Endothelial cell of umbilical vein (primary cell): ENCODE measurements around the gene LRRC71. TPM values are rescaled to one million over a fixed set of nuclear protein-coding genes. Genes with fewer than 3 reads are reported as not detected.

Experiments
- BruUV-seq: library from RNA; stranded (reverse); fragments of 400-500 nt; replicated peaks from 2 replicates; lab custom pipeline; 2021; lab: Mats Ljungman, UMichigan
- CTCF ChIA-PET: fragments of 300-600, 350-600 bp; sonication (Branson Sonifier 250); formaldehyde crosslinking; loops from one replicate; lab custom pipeline; 2021; ENCODE audit warnings: antibody characterized with exemption, inconsistent platforms; lab: Charles Lee
- POLR2A ChIA-PET: fragments of 300-600, 350-600 bp; sonication (Branson Sonifier 250); formaldehyde crosslinking; loops from one replicate; lab custom pipeline; 2021; ENCODE audit warnings: antibody characterized with exemption, inconsistent platforms; lab: Charles Lee
- DNase-seq: peaks from one replicate; pipeline ENCODE4 v3.0.0-alpha.2; 2011; ENCODE audit warnings: low read depth, low spot score
- FAIRE-seq: peaks from 2 replicates; lab custom pipeline; 2011; peaks lifted over from hg19 to GRCh38; lab: Jason Lieb, UNC
- H2AFZ ChIP-seq: 2 replicates; pipeline ENCODE4 v1.6.0; 2012; ENCODE audit warnings: low read depth, low read length, control low read depth, inconsistent platforms
- H3K27ac ChIP-seq: 2 replicates; pipeline ENCODE4 v1.5.1; 2011; ENCODE audit warnings: low read depth, mild to moderate bottlenecking, control low read depth, low read length, moderate library complexity; ENCODE audit not compliant: insufficient read depth
- H3K27me3 ChIP-seq, 2 experiments: 2 replicates each; pipeline versions ENCODE4 v1.6.0 to v1.6.1; 2011; ENCODE audit warnings: low read length in 2 of 2, mixed read lengths in 1 of 2; ENCODE audit not compliant: control insufficient read depth in 2 of 2, insufficient read depth in 2 of 2
- H3K36me3 ChIP-seq, 2 experiments: 2 replicates in 1 of 2; 3 replicates in 1 of 2; pipeline ENCODE4 v1.5.1; 2011; ENCODE audit warnings: low read length in 2 of 2, mild to moderate bottlenecking in 1 of 2, moderate library complexity in 1 of 2; ENCODE audit not compliant: control insufficient read depth in 2 of 2, insufficient read depth in 2 of 2; ENCODE audit errors: extremely low read depth in 1 of 2
- H3K4me1 ChIP-seq: 3 replicates; pipeline ENCODE4 v1.5.1; 2011; ENCODE audit warnings: mild to moderate bottlenecking, low read length; ENCODE audit not compliant: control insufficient read depth, insufficient read depth; ENCODE audit errors: extremely low read depth
- H3K4me2 ChIP-seq: 2 replicates; pipeline ENCODE4 v1.6.1; 2011; ENCODE audit warnings: low read length, control low read depth, mixed read lengths; ENCODE audit not compliant: insufficient read depth
- H3K4me3 ChIP-seq, 3 experiments: fragments of 200-600 bp in 1 of 3; sonication (generic), shearing (Covaris generic) in 1 of 3; replicated peaks in 1 of 3; 2 replicates each; pipeline ENCODE4 v1.5.1; 2011 to 2016; ENCODE audit warnings: control low read depth in 3 of 3, low read length in 3 of 3, mild to moderate bottlenecking in 2 of 3, inconsistent platforms in 1 of 3, low read depth in 1 of 3, moderate library complexity in 1 of 3; ENCODE audit not compliant: insufficient read depth in 1 of 3
- H3K79me2 ChIP-seq: 2 replicates; pipeline ENCODE4 v1.6.0; 2012; ENCODE audit warnings: low read length, inconsistent platforms; ENCODE audit not compliant: control insufficient read depth, insufficient read depth
- H3K9ac ChIP-seq: replicated peaks from 2 replicates; pipeline ENCODE3; 2011; ENCODE audit warnings: low read length, control low read depth; ENCODE audit not compliant: insufficient read depth; ENCODE audit errors: extremely low read depth
- H3K9me1 ChIP-seq: replicated peaks from 3 replicates; pipeline ENCODE4 v1.6.0; 2011; ENCODE audit warnings: mild to moderate bottlenecking, low read length; ENCODE audit not compliant: control insufficient read depth, insufficient read depth; ENCODE audit errors: extremely low read depth
- H3K9me3 ChIP-seq: replicated peaks from 2 replicates; pipeline ENCODE4 v1.5.1; 2012; ENCODE audit warnings: low read length, inconsistent platforms; ENCODE audit not compliant: control insufficient read depth, insufficient read depth
- H4K20me1 ChIP-seq: replicated peaks from 2 replicates; pipeline ENCODE3; 2011; ENCODE audit warnings: mild to moderate bottlenecking, low read length; ENCODE audit not compliant: control insufficient read depth, insufficient read depth; ENCODE audit errors: extremely low read depth
- EZH2 ChIP-seq: IDR thresholded peaks from 2 replicates; pipeline ENCODE4 v1.6.1; 2012; ENCODE audit warnings: borderline replicate concordance, low read depth, mild to moderate bottlenecking, moderate library complexity, low read length, inconsistent platforms; ENCODE audit not compliant: severe bottlenecking
- FOS ChIP-seq: IDR thresholded peaks from 2 replicates; pipeline ENCODE4 v1.6.1; 2011; ENCODE audit warnings: mild to moderate bottlenecking, low read length, moderate library complexity, borderline replicate concordance; ENCODE audit not compliant: insufficient read depth
- GATA2 ChIP-seq: IDR thresholded peaks from 2 replicates; pipeline ENCODE4 v1.7.0; 2011; ENCODE audit warnings: low read depth, mild to moderate bottlenecking, moderate library complexity, mixed read lengths, low read length; ENCODE audit not compliant: insufficient read length, insufficient read depth
- JUN ChIP-seq: IDR thresholded peaks from 2 replicates; pipeline ENCODE4 v1.6.1; 2011; ENCODE audit warnings: borderline replicate concordance, low read depth; ENCODE audit not compliant: insufficient read length, insufficient read depth
- MYC ChIP-seq: IDR thresholded peaks from one replicate; pipeline ENCODE4 v1.6.1; 2011; ENCODE audit warnings: mild to moderate bottlenecking, low read depth, low read length
- POLR2A ChIP-seq: IDR thresholded peaks from 2 replicates; pipeline ENCODE4 v1.6.1; 2012; ENCODE audit warnings: low read depth, mild to moderate bottlenecking, control low read depth, low read length
- POLR2AphosphoS5 ChIP-seq: IDR thresholded peaks from 2 replicates; pipeline ENCODE4 v1.6.1; 2012; ENCODE audit warnings: low read depth, mild to moderate bottlenecking, control low read depth, low read length, moderate library complexity; ENCODE audit not compliant: insufficient read depth
- dilution Hi-C: fragments of 300-500 bp; cut with MboI; formaldehyde crosslinking; loops from one replicate; pipeline ENCODE4 v1.15.0; 2019; ENCODE audit warnings: low sequenced_read_pairs; ENCODE audit not compliant: extremely low pct_ligation_motif_present
- intact Hi-C: fragments of 100-400 bp; cut with micrococcal nuclease; formaldehyde crosslinking; loops from one replicate; pipeline ENCODE4 v1.10.0; 2022
- polyA plus RNA-seq, 4 experiments: library from polyadenylated mRNA; depleted of rRNA in 3 of 4; stranded (reverse) in 3 of 4; unstranded in 1 of 4; fragments of >200 nt; gene quantifications; 2 replicates each; pipeline versions ENCODE4 v1.2.1 to v1.2.3, GENCODE V29; 2011 to 2012; ENCODE audit warnings: missing spikeins in 1 of 4
- total RNA-seq: library from RNA; stranded (reverse); gene quantifications from 2 replicates; pipeline ENCODE4 v1.2.3, GENCODE V29; 2021
- TF ChIP-seq, protein P1 (sequence below), 2 donors: IDR thresholded peaks; 1 replicate in 1 of 2; 2 replicates in 1 of 2; pipeline ENCODE4 v1.5.1; 2011; ENCODE audit warnings: low read length in 2 of 2, mild to moderate bottlenecking in 2 of 2, moderate library complexity in 2 of 2, control low read depth in 1 of 2, inconsistent platforms in 1 of 2, low read depth in 1 of 2; ENCODE audit not compliant: insufficient read depth in 1 of 2; ENCODE audit errors: extremely low read depth in 1 of 2
- TF ChIP-seq, protein P2 (sequence below): IDR thresholded peaks from 2 replicates; pipeline ENCODE4 v1.6.1; 2011; ENCODE audit not compliant: insufficient read depth, insufficient read length

The LRRC71 gene
- total and polyA plus RNA-seq, 2 donors (not counting 3 experiments of a cell fraction or from before 2014, with no cell fraction given) = 0.35 to 0.66 TPM

GRCh38 chr1:156956333-156956732, 35.9 kb downstream of the LRRC71 start:
- BruUV-seq = no TSS peak
- no peak for DNase-seq
- intact Hi-C loops = no loop called here
- no peak for FAIRE-seq
- dilution Hi-C loops = no loop called here
- H3K9me3 ChIP-seq = no peaks in the 10 kb centered on the region
- H3K27ac ChIP-seq = no peak overlapping the region
- no peaks in the 10 kb centered on the region for H3K79me2 ChIP-seq
- no peak overlapping the region for H2AFZ ChIP-seq
- TF ChIP-seq POLR2A (no peak), MYC (no peak), JUN (no peak), POLR2AphosphoS5 (no peak), FOS (no peak), EZH2 (no peak), GATA2 (no peak)
- TF ChIP-seq, protein P1, sequence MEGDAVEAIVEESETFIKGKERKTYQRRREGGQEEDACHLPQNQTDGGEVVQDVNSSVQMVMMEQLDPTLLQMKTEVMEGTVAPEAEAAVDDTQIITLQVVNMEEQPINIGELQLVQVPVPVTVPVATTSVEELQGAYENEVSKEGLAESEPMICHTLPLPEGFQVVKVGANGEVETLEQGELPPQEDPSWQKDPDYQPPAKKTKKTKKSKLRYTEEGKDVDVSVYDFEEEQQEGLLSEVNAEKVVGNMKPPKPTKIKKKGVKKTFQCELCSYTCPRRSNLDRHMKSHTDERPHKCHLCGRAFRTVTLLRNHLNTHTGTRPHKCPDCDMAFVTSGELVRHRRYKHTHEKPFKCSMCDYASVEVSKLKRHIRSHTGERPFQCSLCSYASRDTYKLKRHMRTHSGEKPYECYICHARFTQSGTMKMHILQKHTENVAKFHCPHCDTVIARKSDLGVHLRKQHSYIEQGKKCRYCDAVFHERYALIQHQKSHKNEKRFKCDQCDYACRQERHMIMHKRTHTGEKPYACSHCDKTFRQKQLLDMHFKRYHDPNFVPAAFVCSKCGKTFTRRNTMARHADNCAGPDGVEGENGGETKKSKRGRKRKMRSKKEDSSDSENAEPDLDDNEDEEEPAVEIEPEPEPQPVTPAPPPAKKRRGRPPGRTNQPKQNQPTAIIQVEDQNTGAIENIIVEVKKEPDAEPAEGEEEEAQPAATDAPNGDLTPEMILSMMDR (IDR thresholded peaks at IDR 0.05; ENCODE audit: extremely low read depth in 1 of 2, insufficient read depth in 1 of 2, low read depth in 1 of 2, low read length in 2 of 2) = no peak
- TF ChIP-seq, protein P2, sequence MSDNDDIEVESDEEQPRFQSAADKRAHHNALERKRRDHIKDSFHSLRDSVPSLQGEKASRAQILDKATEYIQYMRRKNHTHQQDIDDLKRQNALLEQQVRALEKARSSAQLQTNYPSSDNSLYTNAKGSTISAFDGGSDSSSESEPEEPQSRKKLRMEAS = no peak
- no peak overlapping the region for H3K4me2 ChIP-seq
- H3K9ac ChIP-seq = no peak overlapping the region
- H3K27me3 ChIP-seq = no peaks in the 10 kb centered on the region
- no peaks in the 10 kb centered on the region for H4K20me1 ChIP-seq
- H3K4me1 ChIP-seq = peaks cover 6% of the 10 kb centered on the region
- H3K9me1 ChIP-seq = no peaks in the 10 kb centered on the region
- no peak overlapping the region for H3K4me3 ChIP-seq
- peaks cover 8 to 28% of the 10 kb centered on the region in 2 experiments for H3K36me3 ChIP-seq
- CTCF ChIA-PET = interaction anchor here (2.0 kb wide), 1 partner anchor 118 kb away, joined by 8 read pairs; no protein-coding TSS in a partner anchor
- POLR2A ChIA-PET = no interaction called here
